Measurements from ENCODE around the gene TMEM184C.

Gene TMEM184C

DNA sequence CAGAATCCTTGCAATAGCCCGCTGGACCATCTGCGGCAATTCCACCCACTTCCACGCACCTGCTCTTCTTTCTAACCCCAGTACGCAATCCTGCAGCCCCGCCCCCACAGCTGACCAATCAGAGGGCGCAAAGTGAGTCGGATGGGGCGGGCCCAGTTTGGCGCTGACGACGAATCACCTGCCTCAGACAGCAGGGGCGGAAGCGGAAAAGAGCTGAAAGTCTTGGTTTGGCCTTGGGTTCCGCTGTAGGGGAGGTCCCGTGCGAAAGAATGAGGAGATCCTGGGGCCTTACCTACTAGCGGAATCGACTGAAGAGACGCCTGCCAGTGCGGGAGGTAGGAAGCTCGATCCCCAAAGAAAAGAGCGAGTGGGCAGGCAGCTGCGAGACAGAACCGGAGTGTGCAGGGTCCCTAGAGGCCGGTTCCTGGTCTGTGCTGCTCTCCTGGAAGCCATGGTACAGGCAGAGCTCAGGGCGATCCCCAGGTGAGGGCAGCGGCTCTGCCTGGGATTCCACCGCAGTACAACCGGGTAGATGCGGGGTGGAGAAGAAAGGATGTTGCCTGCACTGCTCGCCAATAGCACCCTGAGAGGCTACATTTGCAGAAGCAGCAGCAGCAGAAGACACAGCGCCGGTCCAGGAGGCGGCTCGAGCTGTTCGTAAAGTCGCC, at the start of gene TMEM184C:
Gene TMEM184C, plus strand, starts transcription at position 225 of the 668 bp plus-strand sequence. CDS start 560 bp downstream, outside the sequence.
- peak; percentile 90 for DNase-seq

- no peak for DNase-seq
Measured at GRCh38 chr4:147570616-147571015, 46.6 kb upstream of the TMEM184C start.

DNA sequence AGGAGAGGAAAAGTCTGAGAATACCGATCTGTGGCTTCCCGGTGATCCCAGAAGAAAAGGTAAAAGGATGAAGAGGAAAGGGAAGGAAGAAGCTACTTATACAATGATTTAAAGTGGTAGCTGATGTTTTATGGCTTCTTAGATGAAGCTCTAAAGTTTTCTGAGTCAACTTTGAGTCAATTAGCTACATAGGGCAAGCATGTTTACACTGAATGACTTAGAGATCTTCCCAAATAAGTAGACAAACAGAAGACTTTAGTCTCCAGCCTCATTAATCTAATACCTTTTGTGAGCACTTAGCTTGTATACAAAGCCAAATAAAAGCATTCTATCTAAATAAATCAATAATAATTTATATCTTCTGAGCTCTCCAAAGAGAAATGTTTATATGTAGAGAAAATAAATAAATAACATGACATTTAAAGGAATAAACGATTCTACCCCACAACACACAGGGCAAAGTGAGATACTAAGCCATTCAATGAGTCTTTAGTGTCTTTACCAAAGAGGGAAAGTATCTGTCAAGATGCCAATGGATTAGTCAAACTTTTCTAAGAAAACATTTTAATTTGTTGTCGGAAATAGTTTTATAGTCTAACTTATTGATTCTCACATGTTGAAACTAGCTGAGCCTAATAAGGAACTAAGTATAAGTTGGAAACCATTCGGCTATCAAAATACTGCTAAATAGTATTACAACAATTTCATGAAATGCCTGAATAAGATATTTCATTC, 46.0 kb upstream of the TMEM184C start:
- DNase-seq: no peak

GRCh38 chr4:147576084-147576483, 41.1 kb upstream of the TMEM184C start:
- DNase-seq: no peak

DNA sequence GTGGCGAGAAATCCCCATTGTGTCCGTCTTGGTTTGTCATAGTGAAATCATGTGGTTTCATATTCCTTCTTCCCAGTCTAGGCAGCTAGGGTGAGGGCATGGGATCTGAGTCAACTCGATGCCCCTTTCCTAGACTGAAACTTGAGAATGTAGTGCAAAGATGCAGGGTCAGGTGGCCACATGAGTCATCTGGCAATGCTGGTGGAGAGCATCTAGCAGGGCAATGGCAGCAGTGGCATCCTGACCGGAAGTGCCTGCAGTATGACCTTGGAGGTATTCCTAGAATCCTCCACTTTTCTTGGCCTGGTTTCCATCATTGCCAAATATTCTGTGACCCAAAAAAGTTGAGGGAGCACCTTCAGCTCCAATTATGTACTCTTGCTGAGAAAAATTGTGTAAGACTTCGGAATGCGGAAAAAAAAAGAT, 39.1 kb upstream of the TMEM184C start:
- no peak for DNase-seq

DNA sequence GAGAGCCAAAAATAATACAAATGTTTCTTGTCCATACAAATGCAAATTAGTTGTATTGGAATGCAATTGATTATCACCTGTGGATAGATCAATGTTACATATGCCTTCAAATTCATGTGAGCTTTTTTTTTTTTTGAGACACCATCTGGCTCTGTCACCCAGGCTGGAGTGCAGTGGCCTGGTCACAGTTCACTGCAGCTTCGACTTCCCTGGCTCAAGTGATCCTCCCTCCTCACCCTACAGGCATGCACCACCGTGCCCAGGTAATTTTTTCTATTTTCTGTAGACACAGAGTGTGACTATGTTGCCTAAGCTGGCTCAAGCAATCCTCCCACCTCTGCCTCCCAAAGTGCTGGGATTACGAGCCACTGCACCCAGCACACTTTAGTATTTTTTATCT, 38.6 kb upstream of the TMEM184C start:
- DNase-seq: no peak

DNA sequence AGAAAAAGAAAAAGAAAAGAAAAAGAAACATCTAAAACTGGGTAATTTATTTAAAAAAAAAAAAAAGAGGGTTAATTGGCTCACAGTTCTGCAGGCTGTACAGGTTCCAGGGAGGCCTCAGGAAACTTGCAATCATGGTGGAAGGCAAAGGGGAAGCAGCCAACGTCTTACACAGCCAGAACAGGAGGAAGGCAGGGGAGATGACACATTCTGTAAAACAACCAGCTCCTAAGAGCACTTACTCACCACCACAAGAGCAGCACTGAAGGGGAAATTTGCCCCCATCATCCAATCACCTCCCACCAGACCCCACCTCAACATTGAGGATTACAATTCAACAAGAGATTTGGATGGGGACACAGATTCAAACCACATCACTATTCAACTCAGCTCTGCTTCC, 36.8 kb upstream of the TMEM184C start:
- no peak for DNase-seq

DNA sequence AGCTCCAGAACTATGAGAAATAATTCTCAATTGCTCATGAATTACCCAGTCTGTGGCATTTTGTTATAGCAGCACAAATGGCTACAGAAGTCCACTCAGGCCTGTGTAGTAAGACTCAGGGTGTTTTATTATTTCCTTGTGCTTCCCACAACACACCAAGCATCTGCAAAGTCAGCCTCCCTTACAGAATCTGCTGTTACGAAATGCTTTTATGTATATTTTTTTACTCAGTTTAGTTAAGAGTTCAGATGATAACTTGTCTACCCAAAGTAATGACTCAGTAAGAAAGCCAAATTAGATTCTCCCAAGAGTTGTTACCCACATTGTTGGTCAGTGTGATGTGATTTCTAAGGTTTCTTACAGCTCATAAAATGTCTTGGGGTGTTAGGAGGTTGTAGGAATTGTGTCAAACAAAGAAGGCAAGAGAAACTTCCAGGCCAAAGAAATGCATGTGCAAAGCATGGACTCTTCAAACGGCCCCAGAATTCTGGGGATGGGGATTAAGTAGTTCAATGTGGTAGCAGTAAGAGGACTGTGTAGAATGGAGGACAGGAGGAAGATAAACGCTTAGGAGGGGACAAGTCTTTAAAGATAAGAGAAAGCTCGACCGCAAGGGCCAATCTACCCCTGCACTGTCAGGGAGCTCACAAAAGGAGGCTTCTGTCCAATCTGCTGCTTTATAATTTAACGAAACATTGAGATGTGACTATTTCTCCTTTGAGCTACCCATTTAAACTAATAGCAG, 35.4 kb upstream of the TMEM184C start:
- no peak for DNase-seq

GRCh38 chr4:147582386-147583060, 34.7 kb upstream of the TMEM184C start:
- no peak for DNase-seq

DNA sequence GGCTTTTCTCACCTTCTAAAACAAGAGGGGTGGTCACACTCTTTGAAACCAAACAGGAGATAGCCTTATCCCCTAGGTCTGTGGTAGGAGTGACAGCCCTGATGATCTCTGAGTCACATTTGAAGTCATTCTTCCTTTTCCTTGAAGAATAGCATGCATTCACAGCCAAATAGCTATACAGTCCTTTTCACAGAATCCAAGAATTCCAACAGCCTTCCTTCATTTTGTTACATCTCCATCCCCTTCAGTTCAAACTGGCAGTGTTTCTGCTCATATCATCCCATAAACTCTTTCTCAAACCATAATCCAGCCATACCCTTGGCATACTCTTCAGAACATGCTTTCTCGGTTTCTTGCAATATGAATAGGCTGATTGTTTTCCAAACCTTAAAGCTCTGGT, 33.3 kb upstream of the TMEM184C start:
- DNase-seq: no peak

- no peak for DNase-seq
Measured at GRCh38 chr4:147586032-147586431, 31.2 kb upstream of the TMEM184C start.

- DNase-seq: no peak
Measured at GRCh38 chr4:147586637-147587036, 30.6 kb upstream of the TMEM184C start.

- DNase-seq: no peak
Measured at GRCh38 chr4:147587041-147587440, 30.2 kb upstream of the TMEM184C start.

DNA sequence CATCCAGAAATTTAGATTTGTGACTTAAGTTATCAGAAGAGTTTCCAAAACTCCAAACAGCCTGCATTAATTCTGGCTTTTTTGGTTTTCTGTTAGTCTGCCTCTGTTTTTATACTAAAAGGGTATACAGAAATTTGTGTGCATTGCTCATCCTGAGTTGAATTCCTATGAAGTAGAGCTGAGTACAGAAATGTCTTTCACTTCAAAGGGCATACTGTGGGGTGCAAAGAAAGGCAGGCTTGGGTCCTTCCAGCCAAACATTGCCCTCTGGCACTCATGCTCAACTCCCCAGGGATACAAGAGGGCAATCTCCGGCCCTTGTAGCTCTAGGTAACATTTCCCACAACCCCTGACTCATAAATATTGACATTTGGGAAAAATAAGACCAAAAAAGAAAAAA, 27.6 kb upstream of the TMEM184C start:
- DNase-seq: no peak

DNA sequence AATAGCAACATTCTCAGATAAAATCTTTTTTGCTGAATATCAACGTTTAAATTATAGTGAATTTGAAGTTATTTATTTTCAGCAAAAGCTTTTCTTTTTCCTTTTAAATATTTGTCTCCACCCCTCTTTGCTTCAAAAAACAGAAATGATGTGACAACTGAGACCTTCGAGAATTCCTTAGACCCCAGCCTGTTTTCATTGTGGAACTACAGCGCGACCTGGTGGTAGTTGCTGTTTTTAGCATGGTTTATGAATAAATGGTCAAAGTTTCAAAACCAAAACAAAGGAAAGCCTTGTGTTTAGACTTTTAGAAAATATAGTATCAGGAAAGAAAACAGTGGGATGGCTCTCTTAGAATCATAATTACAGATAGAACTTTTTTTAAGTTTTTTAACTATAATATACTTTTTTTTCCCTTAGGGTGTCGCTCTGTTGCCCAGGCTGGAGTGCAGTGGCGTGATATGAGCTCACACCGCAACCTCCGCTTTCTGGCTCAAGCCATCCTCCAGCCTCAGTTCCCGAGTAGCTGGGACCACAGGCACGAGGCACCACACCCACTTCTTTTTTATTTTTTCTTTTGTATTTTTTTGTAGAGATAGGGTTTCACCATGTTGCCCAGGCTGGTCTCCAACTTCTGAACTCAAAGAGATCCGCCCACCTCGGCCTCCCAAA, 26.8 kb upstream of the TMEM184C start:
- DNase-seq: peak; percentile 11

GRCh38 chr4:147591106-147591505, 26.1 kb upstream of the TMEM184C start:
- no peak for DNase-seq

GRCh38 chr4:147594107-147594506, 23.1 kb upstream of the TMEM184C start:
- DNase-seq: no peak

GRCh38 chr4:147594578-147594977, 22.6 kb upstream of the TMEM184C start:
- no peak for DNase-seq

- no peak for DNase-seq
Measured at GRCh38 chr4:147596377-147596776, 20.8 kb upstream of the TMEM184C start.

DNA sequence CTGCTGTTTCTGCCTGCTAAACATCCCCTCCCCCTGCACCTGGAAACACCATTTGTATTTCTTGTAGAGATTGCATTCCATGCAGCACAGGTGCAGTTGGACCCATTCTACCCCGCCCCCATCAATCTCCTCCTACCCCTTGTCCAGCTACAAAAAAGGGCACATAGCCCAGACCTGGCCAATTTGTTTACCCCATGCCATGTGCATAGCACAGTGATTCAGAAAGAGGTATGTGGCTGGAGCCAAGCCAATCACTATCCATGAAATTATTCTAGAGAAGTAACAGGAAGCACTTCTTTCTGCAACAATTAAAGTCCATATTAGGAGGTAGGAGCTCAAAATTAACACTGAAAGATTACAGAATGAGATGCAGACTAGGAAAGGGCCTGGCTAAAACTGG, 20.2 kb upstream of the TMEM184C start:
- DNase-seq: no peak

GRCh38 chr4:147597561-147597960, 19.6 kb upstream of the TMEM184C start:
- no peak for DNase-seq

GRCh38 chr4:147599206-147599605, 18.0 kb upstream of the TMEM184C start:
- no peak for DNase-seq

DNA sequence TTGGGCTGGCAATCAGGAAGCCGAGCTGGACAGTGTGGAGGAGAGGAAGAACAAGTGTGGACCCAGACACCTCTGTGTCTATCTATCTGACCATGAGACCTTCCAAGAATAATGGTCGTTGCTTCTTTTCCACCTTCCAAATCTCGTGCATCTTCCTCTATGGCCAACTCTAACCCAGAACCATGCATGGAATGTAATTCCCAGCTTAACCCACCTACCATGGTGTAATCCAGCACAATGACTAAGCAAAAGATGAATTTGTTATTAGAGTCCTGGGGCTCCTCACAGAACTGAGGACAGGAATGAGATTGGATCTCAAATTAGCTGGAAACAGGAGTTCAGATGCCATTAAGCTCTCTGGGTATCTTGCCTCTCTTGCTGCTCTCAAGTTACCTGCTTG, 17.4 kb upstream of the TMEM184C start:
- DNase-seq: no peak

All from NCI-H2171 (cell line).